Renal pelvis (tissue), 4 donors: ENCODE results near the gene DRC1. TPM values are rescaled to one million over a fixed set of nuclear protein-coding genes. Genes with fewer than 3 reads are reported as not detected.

ENCODE experiments used
- DNase-seq: peaks from one replicate; pipeline ENCODE4 v3.0.0-alpha.2; 2013
- polyA plus RNA-seq, 3 donors: library from polyadenylated mRNA; unstranded; fragments of 120-200 nt; gene quantifications; one replicate each; pipeline ENCODE4 v1.2.1, GENCODE V29; 2013; ENCODE audit not compliant: insufficient read length in 3 of 3

The DRC1 gene
- polyA plus RNA-seq, 3 donors = 1.8 to 4.6 (median 2.1) TPM

GRCh38 chr2:26444236-26444635 lies 42.5 kb downstream of the DRC1 start:
- no peak for DNase-seq

- DNase-seq = no peak
These were observed 46.9 kb downstream of the DRC1 start for GRCh38 chr2:26448651-26449050.

- DNase-seq = no peak
These were observed 47.7 kb downstream of the DRC1 start for GRCh38 chr2:26449278-26450030.

GRCh38 chr2:26450031-26450635 lies 48.4 kb downstream of the DRC1 start:
- no peak for DNase-seq

GRCh38 chr2:26451700-26452099 lies 50.0 kb downstream of the DRC1 start:
- DNase-seq = no peak

- DNase-seq = no peak
These were observed 52.0 kb downstream of the DRC1 start for GRCh38 chr2:26453421-26454329.

GRCh38 chr2:26454561-26455001 lies 52.9 kb downstream of the DRC1 start:
- no peak for DNase-seq

- no peak for DNase-seq
These were observed 53.4 kb downstream of the DRC1 start for GRCh38 chr2:26455037-26455669.

GRCh38 chr2:26455670-26456439 lies 54.1 kb downstream of the DRC1 start:
- no peak for DNase-seq

- no peak for DNase-seq
These were observed 54.9 kb downstream of the DRC1 start for GRCh38 chr2:26456440-26457250.

GRCh38 chr2:26457251-26457666 lies 55.5 kb downstream of the DRC1 start:
- no peak for DNase-seq

- no peak for DNase-seq
These were observed 56.1 kb downstream of the DRC1 start for GRCh38 chr2:26457695-26458364.

- no peak for DNase-seq
These were observed 56.8 kb downstream of the DRC1 start for GRCh38 chr2:26458365-26459042.

- DNase-seq = no peak
These were observed 58.4 kb downstream of the DRC1 start for GRCh38 chr2:26459991-26460612.

GRCh38 chr2:26460613-26461031 lies 58.9 kb downstream of the DRC1 start:
- no peak for DNase-seq

GRCh38 chr2:26461601-26462023 lies 59.9 kb downstream of the DRC1 start:
- no peak for DNase-seq

GRCh38 chr2:26462100-26462499 lies 60.4 kb downstream of the DRC1 start:
- no peak for DNase-seq

GRCh38 chr2:26462511-26463243 lies 61.0 kb downstream of the DRC1 start:
- DNase-seq = no peak
